Transverse colon (tissue), 4 donors: ENCODE data around the gene MRPS14.

Experiments
- EP300 ChIP-seq: sonication (generic); formaldehyde crosslinking; IDR thresholded peaks from one replicate; pipeline ENCODE4 v1.6.1; 2017; ENCODE audit warnings: antibody characterized with exemption, low read depth
- POLR2A ChIP-seq: fragments of 450-650 bp; IDR thresholded peaks from one replicate; pipeline ENCODE4 v1.6.1; 2016; ENCODE audit warnings: antibody characterized with exemption, mild to moderate bottlenecking, moderate library complexity
- POLR2AphosphoS5 ChIP-seq, 3 donors: sonication (generic); formaldehyde crosslinking; IDR thresholded peaks; one replicate each; pipeline ENCODE4 v1.6.1; 2016; ENCODE audit warnings: antibody characterized with exemption in 3 of 3
- TF ChIP-seq, protein P1 (sequence below), 5 experiments: fragments of 200-600 bp in 3 of 5; fragments of 450-650 bp in 2 of 5; sonication (generic) in 3 of 5; IDR thresholded peaks; 1 replicate in 2 of 5; 2 replicates in 3 of 5; pipeline ENCODE4 v1.5.1; 2016 to 2017; ENCODE audit warnings: antibody characterized with exemption in 5 of 5, inconsistent platforms in 3 of 5, mild to moderate bottlenecking in 2 of 5, moderate library complexity in 1 of 5

DNA sequence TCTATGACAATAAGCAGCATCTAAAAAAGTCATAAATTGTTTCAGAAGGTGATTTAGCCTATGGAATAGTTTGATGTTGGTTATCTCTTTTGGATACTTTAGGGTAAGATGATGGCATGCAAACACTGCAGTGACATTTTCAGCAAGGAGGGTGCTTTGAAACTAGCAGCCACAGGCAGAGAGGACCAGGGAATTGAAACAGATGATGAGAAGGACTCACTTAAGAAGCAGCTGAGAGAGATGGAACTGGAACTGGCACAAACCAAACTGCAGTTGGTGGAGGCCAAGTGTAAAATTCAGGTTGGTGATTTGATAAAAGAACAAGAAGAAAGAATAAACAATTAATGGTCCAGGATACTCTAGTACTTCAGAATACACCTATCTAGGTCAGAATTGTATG, 34.7 kb downstream of the MRPS14 start:
- TF ChIP-seq, protein P1, sequence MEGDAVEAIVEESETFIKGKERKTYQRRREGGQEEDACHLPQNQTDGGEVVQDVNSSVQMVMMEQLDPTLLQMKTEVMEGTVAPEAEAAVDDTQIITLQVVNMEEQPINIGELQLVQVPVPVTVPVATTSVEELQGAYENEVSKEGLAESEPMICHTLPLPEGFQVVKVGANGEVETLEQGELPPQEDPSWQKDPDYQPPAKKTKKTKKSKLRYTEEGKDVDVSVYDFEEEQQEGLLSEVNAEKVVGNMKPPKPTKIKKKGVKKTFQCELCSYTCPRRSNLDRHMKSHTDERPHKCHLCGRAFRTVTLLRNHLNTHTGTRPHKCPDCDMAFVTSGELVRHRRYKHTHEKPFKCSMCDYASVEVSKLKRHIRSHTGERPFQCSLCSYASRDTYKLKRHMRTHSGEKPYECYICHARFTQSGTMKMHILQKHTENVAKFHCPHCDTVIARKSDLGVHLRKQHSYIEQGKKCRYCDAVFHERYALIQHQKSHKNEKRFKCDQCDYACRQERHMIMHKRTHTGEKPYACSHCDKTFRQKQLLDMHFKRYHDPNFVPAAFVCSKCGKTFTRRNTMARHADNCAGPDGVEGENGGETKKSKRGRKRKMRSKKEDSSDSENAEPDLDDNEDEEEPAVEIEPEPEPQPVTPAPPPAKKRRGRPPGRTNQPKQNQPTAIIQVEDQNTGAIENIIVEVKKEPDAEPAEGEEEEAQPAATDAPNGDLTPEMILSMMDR (IDR thresholded peaks at IDR 0.05), result no peak
- TF ChIP-seq POLR2A, result no peak
- TF ChIP-seq POLR2AphosphoS5 (IDR thresholded peaks at IDR 0.05), result no peak
- no peak for TF ChIP-seq EP300
